ENCODE data around the gene RSBN1L. TPM values are rescaled to one million over a fixed set of nuclear protein-coding genes. Genes with fewer than 3 reads are reported as not detected.
"Not testable (repeated sequence)": the region's sequence is repeated elsewhere in the genome, so short reads cannot be mapped to it uniquely, and the experiment has no call there.

RSBN1L gene
- total RNA-seq, 1 experiment from 2014 or later, result 8.9 TPM

DNA sequence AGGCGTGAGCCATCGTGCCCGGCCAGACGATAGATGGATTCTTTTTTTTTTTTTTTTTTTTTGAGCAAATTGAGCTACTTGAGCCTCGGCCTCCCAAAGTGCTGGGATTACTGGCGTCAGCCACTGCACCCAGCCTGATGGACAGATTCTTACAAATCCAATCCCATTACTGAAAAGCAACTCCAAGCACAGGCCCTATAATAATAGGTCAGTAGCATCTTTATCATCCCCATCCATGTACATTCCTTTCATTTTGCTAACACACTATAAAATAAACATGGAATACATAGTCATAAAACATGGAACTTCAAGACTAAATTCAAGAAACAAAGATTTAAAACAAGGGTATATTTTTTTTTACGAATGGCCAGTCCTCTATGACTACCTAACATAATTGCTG lies 16.0 kb upstream of the RSBN1L start:
- in situ Hi-C loops (cut with HindIII; ENCODE audit: low pct_unique_long_range_greater_than_20kb, low sequenced_read_pairs), result no loop called here
- DNase-seq (ENCODE audit: low read depth), result no peak

DNA sequence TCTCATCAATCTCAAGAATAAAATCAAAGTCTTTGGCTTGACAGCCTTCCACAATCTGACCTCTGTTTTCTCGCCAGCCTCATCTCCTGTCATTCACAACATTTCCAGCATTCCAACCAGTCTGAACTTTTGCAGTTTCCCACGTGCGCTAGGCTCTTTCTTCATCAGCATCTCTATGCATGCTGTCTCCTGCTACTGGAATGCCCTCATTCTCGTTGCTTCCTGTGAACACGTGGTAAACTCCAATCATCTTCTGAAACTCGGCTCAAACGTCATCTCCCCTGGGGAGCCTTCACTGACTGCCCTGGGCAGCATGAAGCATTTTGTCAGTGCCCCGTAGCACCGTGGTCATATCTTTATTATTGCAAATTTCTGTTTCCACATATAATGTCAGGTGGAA lies 12.2 kb upstream of the RSBN1L start:
- in situ Hi-C loops (cut with HindIII; ENCODE audit: low pct_unique_long_range_greater_than_20kb, low sequenced_read_pairs), result no loop called here
- DNase-seq (ENCODE audit: low read depth), result no peak

DNA sequence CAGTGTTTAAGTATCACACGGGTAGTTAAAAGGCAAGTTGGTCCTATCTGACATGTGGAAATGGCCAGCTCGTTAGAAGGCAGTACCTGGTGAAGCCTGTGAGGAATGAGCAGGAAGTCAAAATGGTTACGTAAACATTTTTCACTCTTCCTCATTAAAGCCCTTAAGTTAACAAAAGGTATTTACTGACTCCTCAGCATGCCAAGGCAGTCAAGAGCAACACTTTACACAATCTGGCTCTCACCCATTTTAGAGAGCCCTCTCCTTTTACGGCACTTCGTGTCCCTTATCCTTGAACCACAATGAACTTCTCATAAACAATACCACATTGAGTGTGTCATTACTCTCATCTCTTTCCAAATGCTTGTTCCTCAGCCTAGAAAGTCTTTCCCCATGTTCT lies 11.0 kb upstream of the RSBN1L start:
- no peak for DNase-seq (ENCODE audit: low read depth)
- in situ Hi-C loops (cut with HindIII; ENCODE audit: low pct_unique_long_range_greater_than_20kb, low sequenced_read_pairs), result no loop called here

DNA sequence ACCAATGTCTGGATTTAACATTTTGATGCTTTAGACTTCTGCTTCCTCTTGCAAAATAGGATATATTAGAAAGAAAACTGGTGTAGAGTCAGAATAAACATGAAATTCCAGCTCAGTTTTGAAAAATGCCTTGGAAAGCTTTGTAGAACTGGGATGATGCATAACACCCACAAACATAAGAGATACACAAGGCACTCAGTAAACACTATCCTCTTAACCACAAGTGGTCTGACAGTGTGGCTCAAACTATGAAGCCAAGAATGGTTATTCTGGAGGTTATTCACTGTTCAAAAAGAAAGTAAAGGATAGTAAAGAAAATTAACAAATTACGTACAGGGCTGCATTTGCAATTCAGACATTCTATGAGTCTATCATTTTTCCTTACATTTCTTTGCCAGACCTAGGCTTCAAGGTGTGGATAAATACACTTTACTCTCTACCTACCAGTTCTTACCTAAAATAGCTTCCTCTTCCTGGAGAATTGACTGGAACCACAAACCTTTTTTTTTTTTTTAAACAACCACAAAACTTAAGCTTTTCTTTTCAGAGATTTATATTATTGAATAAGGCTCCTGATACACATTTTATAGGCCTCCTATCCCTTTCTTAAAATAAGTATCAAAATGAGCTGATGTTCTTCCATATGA lies 9.0 kb upstream of the RSBN1L start:
- DNase-seq (ENCODE audit: low read depth), result no peak
- in situ Hi-C loops (cut with HindIII; ENCODE audit: low pct_unique_long_range_greater_than_20kb, low sequenced_read_pairs), result no loop called here

DNA sequence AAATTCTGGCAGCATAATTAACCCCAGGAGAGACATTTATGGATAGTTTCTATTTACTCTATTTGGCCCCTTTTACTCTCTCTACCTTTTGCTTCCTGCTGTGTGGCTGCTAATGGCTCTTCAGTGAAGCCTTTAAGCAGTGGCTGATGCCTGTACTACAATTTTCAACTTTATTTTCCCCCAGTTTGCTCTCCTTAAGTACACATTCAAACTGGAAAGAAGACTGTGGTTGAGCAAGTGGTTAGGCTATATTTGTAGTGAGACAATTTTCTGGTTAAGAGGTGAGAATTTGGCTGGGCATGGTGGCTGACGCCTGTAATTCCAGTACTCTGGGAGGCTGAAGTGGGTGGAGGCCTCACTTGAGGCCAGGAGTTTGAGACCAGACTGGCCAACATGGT lies 8.5 kb upstream of the RSBN1L start:
- DNase-seq (ENCODE audit: low read depth), result no peak
- in situ Hi-C loops (cut with HindIII; ENCODE audit: low pct_unique_long_range_greater_than_20kb, low sequenced_read_pairs), result no loop called here

- in situ Hi-C loops (cut with HindIII; ENCODE audit: low pct_unique_long_range_greater_than_20kb, low sequenced_read_pairs), result no loop called here
- DNase-seq (ENCODE audit: low read depth), result no peak
Measured at GRCh38 chr7:77690289-77690688, 6.0 kb upstream of the RSBN1L start.

DNA sequence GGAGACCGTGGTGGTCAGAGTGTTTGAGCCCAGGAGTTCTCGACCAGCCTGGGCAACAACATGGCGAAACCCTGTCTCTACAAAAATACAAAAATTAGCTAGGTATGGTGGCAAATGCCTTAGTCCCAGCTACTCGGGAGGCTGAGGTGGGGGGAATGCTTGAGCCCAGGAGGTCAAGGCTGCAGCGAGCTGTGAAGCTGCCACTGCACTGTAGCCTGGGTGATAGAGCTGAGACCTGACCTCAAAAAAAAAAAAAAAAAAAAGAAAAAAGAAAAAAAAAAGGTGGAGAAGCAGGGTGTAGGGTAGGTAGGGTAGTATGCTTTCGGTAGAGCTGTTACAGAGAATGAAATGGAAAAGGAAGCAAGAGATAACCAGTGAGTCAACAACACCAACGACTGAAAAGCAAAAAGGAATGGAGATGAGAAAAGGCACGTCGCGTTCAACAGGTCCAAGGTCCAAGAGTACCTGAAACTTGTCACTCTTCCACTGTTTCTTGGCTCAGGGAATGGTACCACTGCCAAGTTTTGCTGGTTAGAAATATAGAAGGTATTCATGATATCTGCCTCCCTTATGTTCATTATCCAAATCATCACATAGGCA lies 4.3 kb upstream of the RSBN1L start:
- in situ Hi-C loops (cut with HindIII; ENCODE audit: low pct_unique_long_range_greater_than_20kb, low sequenced_read_pairs), result no loop called here
- DNase-seq (ENCODE audit: low read depth), result no peak

- DNase-seq (ENCODE audit: low read depth), result no peak
Measured at GRCh38 chr7:77693830-77694583, 2.3 kb upstream of the RSBN1L start.

DNA sequence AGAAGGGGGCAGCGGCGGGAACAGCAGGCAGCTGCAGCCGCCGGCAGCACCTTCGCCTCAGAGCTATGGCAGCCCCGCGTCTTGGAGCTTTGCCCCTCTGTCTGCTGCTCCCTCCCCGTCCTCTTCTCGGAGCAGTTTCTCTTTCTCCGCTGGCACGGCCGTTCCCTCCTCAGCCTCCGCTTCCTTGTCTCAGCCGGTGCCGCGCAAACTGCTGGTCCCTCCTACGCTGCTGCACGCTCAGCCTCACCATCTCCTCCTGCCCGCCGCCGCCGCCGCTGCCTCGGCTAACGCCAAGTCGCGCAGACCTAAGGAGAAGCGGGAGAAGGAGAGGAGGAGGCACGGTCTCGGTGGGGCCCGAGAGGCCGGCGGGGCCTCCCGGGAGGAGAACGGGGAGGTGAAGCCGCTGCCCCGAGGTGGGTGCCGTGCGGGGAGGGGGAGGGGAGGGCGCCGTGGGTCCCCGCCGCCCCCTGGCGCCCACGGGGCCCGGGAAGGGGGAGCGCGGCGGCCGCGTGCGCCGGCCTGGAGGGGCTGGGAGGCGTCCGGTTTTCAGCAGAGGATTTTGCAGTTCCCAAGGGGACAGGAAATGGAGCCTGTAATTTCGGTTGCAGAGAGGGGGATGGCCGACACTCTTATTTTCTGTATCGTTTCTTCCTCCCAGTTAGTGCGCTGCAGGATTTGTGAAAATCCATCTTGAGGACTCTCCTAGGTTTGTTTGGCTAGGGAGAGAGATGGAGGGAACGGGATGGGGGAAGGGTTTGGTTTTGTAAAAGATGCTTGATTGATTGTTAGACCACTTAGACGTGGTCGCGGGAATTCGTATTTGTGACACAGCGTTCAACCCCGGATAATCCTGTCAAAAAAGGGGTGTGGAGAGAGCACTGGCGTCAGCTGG lies 630 bp downstream of the RSBN1L start:
- DNase-seq (ENCODE audit: low read depth), result peak; percentile 51
- in situ Hi-C loops (cut with HindIII; ENCODE audit: low pct_unique_long_range_greater_than_20kb, low sequenced_read_pairs), result no loop called here

More at GRCh38 chr7:77693830-77694583, 2.3 kb upstream of the RSBN1L start:
- in situ Hi-C loops (cut with HindIII; ENCODE audit: low pct_unique_long_range_greater_than_20kb, low sequenced_read_pairs), result no loop called here

DNA sequence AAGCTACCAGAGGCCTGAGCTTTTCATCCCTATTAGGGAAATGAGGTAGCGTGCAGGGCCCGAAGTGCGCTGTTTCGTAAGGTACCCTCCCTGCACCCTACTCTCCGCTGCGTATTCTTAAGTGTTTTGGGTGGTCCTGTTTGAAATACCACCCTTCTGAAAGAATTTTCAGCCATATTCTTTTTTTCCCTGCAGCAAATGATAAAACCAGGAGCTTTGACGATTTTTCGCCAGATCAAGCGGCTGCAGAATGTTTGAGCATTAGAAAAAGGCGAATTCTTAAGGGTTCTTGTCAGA lies 1.2 kb downstream of the RSBN1L start:
- in situ Hi-C loops (cut with HindIII; ENCODE audit: low pct_unique_long_range_greater_than_20kb, low sequenced_read_pairs), result no loop called here
- no peak for DNase-seq (ENCODE audit: low read depth)

- no peak for DNase-seq (ENCODE audit: low read depth)
- in situ Hi-C loops (cut with HindIII; ENCODE audit: low pct_unique_long_range_greater_than_20kb, low sequenced_read_pairs), result no loop called here
Measured at GRCh38 chr7:77698042-77698625, 1.9 kb downstream of the RSBN1L start.

DNA sequence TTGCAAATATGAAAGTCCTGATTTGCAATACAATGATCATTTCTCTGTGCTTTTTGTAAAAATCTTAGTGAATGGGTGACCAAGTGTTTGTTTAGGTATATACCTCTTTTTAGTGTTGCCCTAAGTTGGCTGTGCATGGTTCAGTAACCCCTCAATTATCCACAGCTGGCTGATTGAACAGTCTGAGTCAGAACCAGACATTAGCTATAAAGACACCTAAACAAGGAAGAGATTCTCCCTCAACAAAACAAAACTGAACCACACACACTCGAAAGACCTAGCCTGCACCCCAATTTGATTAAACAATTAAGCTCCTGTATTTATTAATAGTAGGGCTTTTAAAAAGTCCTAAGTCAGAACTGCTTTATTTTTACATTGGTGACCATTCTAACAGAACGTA lies 2.8 kb downstream of the RSBN1L start:
- in situ Hi-C loops (cut with HindIII; ENCODE audit: low pct_unique_long_range_greater_than_20kb, low sequenced_read_pairs), result no loop called here
- peak; percentile 35 for DNase-seq (ENCODE audit: low read depth)

DNA sequence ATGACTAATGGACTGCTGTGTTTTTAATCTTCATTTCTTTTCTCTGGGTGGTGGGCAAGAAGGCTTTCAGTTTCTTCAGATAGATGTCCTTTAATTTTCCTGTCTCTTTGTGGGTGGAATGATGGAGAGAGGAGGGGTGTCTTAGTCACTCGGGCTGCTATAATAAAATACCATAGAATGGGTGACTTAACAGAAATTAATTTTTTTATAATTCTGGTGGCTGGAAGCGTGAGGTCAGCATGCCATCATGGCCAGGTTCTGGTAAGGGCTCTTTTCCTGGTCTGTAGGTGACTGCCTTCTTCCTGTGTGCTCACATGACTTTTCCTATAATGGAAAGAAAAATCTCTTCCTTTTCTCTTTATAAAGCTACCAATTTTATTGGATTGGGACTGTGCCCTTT lies 6.3 kb downstream of the RSBN1L start:
- in situ Hi-C loops (cut with HindIII; ENCODE audit: low pct_unique_long_range_greater_than_20kb, low sequenced_read_pairs), result no loop called here
- peak; percentile 3 for DNase-seq (ENCODE audit: low read depth)

DNA sequence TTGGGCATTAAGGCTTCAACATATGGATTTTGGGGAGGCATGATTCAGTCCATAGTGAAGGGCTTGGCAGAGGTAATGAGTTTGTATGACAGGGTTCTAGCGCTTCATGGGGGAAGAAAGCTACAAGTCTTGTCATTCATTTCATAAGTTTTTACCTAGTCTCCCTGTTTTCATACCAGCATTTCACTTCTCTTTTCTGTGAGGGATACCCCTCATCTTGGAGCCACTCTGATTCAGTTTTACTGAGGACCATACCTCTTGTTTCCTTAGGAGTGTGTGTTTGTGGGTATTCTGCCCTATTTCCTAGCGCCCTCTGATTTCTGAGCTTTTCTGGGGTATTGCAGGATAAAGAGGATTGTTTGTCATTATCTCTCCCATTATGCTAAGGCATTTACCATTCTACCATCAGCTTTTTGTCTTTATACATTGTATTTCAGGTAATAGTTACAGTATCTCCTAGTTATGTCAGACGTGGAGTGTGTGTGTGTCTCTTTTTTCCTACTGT lies 6.8 kb downstream of the RSBN1L start:
- in situ Hi-C loops (cut with HindIII; ENCODE audit: low pct_unique_long_range_greater_than_20kb, low sequenced_read_pairs), result no loop called here
- DNase-seq (ENCODE audit: low read depth), result no peak

- in situ Hi-C loops (cut with HindIII; ENCODE audit: low pct_unique_long_range_greater_than_20kb, low sequenced_read_pairs), result not testable (repeated sequence)
Measured at GRCh38 chr7:77703669-77704068, 7.4 kb downstream of the RSBN1L start.

GRCh38 chr7:77707504-77707992 lies 11.3 kb downstream of the RSBN1L start:
- in situ Hi-C loops (cut with HindIII; ENCODE audit: low pct_unique_long_range_greater_than_20kb, low sequenced_read_pairs), result no loop called here
- no peak for DNase-seq (ENCODE audit: low read depth)

More at GRCh38 chr7:77703669-77704068, 7.4 kb downstream of the RSBN1L start:
- not testable (repeated sequence) for DNase-seq (ENCODE audit: low read depth)

DNA sequence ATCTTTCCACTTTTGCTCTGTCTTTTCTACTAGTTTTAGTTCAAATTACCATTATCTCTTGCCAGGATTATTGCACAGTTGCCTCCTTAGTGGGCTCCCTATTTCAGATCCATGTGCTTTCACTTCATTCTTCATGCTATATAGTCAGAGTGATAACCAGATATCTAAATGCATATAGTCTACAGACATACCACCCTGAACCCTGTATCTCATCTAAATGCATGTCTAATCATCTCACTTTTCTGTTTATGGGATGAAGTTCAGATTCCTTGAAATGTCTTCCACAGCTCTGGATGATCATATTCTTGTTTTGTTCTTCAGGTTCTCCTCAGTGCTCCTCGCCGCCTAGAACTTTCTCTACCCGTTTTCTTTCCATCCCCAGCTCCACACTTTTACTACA lies 13.8 kb downstream of the RSBN1L start:
- DNase-seq (ENCODE audit: low read depth), result no peak
- in situ Hi-C loops (cut with HindIII; ENCODE audit: low pct_unique_long_range_greater_than_20kb, low sequenced_read_pairs), result no loop called here

DNA sequence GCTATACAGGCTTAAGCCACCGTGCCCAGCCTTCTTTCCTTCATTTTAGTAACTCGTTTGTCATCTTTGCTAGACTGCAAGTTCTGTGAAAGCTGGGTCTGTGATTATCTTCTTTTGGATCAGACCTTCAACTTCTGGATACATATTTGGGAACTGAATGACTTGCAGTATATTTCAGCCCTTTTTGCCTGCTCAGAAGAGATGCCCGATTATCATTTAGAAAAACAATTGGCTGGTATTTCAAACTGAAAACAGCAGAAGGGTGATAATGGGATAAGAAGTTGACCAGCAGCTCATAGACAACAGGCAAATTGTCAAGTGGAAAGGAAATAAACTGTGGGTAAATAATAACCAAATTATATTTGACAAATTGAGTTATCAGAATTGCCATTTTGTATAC lies 14.6 kb downstream of the RSBN1L start:
- no peak for DNase-seq (ENCODE audit: low read depth)
- in situ Hi-C loops (cut with HindIII; ENCODE audit: low pct_unique_long_range_greater_than_20kb, low sequenced_read_pairs), result no loop called here
